H1 (cell line): Measurements from ENCODE around the gene ENDOG. TPM values are rescaled to one million over a fixed set of nuclear protein-coding genes. Genes with fewer than 3 reads are reported as not detected.
A peak's percentile ranks its signal among the peaks of the same experiment; 100 is the strongest.

ENCODE experiments used
- CTCF ChIA-PET: fragments of 300-600 bp; sonication (Branson Sonifier 250); formaldehyde crosslinking; loops from one replicate; lab custom pipeline; 2021; ENCODE audit not compliant: partially characterized antibody; lab: Charles Lee
- POLR2A ChIA-PET: fragments of 300-600 bp; sonication (Branson Sonifier 250); formaldehyde crosslinking; loops from one replicate; lab custom pipeline; 2021; ENCODE audit warnings: inconsistent platforms; ENCODE audit not compliant: partially characterized antibody; lab: Charles Lee
- DNase-seq, 2 experiments: peaks; one replicate each; pipeline versions ENCODE4 v3.0.0 to v3.0.0-alpha.2; 2010 to 2022; ENCODE audit warnings: low spot score in 2 of 2, low read depth in 1 of 2, mixed read lengths in 1 of 2
- FAIRE-seq: peaks from 2 replicates; lab custom pipeline; 2011; peaks lifted over from hg19 to GRCh38; lab: Jason Lieb, UNC
- H2AFZ ChIP-seq: 2 replicates; pipeline ENCODE4 v1.8.1; 2012; ENCODE audit warnings: low read length, inconsistent platforms
- H2AK5ac ChIP-seq: 2 replicates; pipeline ENCODE4 v1.6.1; 2013; ENCODE audit warnings: low read depth, low read length
- H2BK120ac ChIP-seq: replicated peaks from 2 replicates; pipeline ENCODE3; 2013; ENCODE audit warnings: low read depth, low read length, inconsistent platforms
- H2BK12ac ChIP-seq: 2 replicates; pipeline ENCODE4 v1.6.1; 2013; ENCODE audit warnings: low read depth, low read length
- H2BK15ac ChIP-seq: 2 replicates; pipeline ENCODE4 v1.6.1; 2013; ENCODE audit warnings: low read length
- H2BK20ac ChIP-seq: 2 replicates; pipeline ENCODE4 v1.6.1; 2013; ENCODE audit warnings: low read length
- H2BK5ac ChIP-seq: 2 replicates; pipeline ENCODE4 v1.6.1; 2013; ENCODE audit warnings: low read depth, low read length
- H3K14ac ChIP-seq: 2 replicates; pipeline ENCODE4 v1.6.1; 2013; ENCODE audit warnings: inconsistent platforms; ENCODE audit not compliant: insufficient read length
- H3K18ac ChIP-seq: 2 replicates; pipeline ENCODE4 v1.6.1; 2013; ENCODE audit warnings: low read length; ENCODE audit errors: extremely low read depth
- H3K23ac ChIP-seq: 2 replicates; pipeline ENCODE4 v1.6.1; 2013; ENCODE audit warnings: inconsistent platforms; ENCODE audit not compliant: insufficient read length
- H3K23me2 ChIP-seq: 2 replicates; pipeline ENCODE4 v1.6.1; 2013; ENCODE audit warnings: low read depth, low read length
- H3K27ac ChIP-seq: 2 replicates; pipeline ENCODE4 v1.6.1; 2011; ENCODE audit warnings: low read depth, low read length, inconsistent platforms
- H3K27me3 ChIP-seq, 4 experiments: replicated peaks in 1 of 4; 1 replicate in 1 of 4; 2 replicates in 3 of 4; pipeline versions ENCODE4 v1.6.1 to v1.8.1; 2011 to 2013; ENCODE audit warnings: low read length in 3 of 4, mild to moderate bottlenecking in 3 of 4, inconsistent platforms in 2 of 4, mixed read lengths in 2 of 4, moderate library complexity in 1 of 4; ENCODE audit not compliant: control insufficient read depth in 3 of 4, insufficient read depth in 3 of 4; ENCODE audit errors: extremely low read depth in 1 of 4
- H3K36me3 ChIP-seq, 4 experiments: 2 replicates each; pipeline versions ENCODE4 v1.6.1 to v1.8.1; 2011 to 2013; ENCODE audit warnings: mild to moderate bottlenecking in 4 of 4, low read length in 3 of 4, moderate library complexity in 2 of 4, control low read depth in 1 of 4, inconsistent platforms in 1 of 4; ENCODE audit not compliant: insufficient read depth in 4 of 4, control insufficient read depth in 2 of 4
- H3K4ac ChIP-seq: replicated peaks from 2 replicates; pipeline ENCODE3; 2013; ENCODE audit warnings: low read length, low read depth, mixed read lengths, inconsistent platforms; ENCODE audit not compliant: insufficient read length
- H3K4me1 ChIP-seq, 4 experiments: replicated peaks in 1 of 4; 1 replicate in 1 of 4; 2 replicates in 3 of 4; pipeline versions ENCODE4 v1.6.1 to v1.8.1; 2011 to 2013; ENCODE audit warnings: low read length in 3 of 4, inconsistent platforms in 2 of 4, mixed read lengths in 1 of 4; ENCODE audit not compliant: insufficient read depth in 4 of 4, control insufficient read depth in 3 of 4
- H3K4me2 ChIP-seq, 2 experiments: 2 replicates each; pipeline versions ENCODE4 v1.6.1 to v1.8.1; 2011 to 2013; ENCODE audit warnings: low read depth in 2 of 2, low read length in 2 of 2, control low read depth in 1 of 2, inconsistent platforms in 1 of 2, mild to moderate bottlenecking in 1 of 2; ENCODE audit not compliant: insufficient read depth in 1 of 2
- H3K4me3 ChIP-seq, 4 experiments: fragments of 200-600, 300-600 bp in 1 of 4; sonication (generic), shearing (Covaris generic), sonication (Bioruptor Twin) in 1 of 4; 2 replicates each; pipeline versions ENCODE4 v1.5.1 to v1.8.1; 2011 to 2016; ENCODE audit warnings: low read length in 4 of 4, low read depth in 3 of 4, control low read depth in 2 of 4, inconsistent platforms in 2 of 4, mild to moderate bottlenecking in 2 of 4, mixed read lengths in 1 of 4, moderate library complexity in 1 of 4; ENCODE audit not compliant: insufficient read depth in 2 of 4; ENCODE audit errors: extremely low read depth in 1 of 4
- H3K56ac ChIP-seq: replicated peaks from 2 replicates; pipeline ENCODE3; 2013; ENCODE audit warnings: low read depth, mild to moderate bottlenecking, mixed read lengths, low read length, inconsistent platforms; ENCODE audit not compliant: insufficient read length
- H3K79me1 ChIP-seq: 2 replicates; pipeline ENCODE4 v1.6.1; 2013; ENCODE audit warnings: low read depth, low read length, control low read depth
- H3K79me2 ChIP-seq, 2 experiments: 2 replicates each; pipeline versions ENCODE4 v1.6.1 to v1.8.1; 2012 to 2013; ENCODE audit warnings: low read length in 2 of 2, mild to moderate bottlenecking in 2 of 2, inconsistent platforms in 1 of 2; ENCODE audit not compliant: insufficient read depth in 2 of 2, control insufficient read depth in 1 of 2
- H3K9ac ChIP-seq, 4 experiments: replicated peaks in 1 of 4; 1 replicate in 1 of 4; 2 replicates in 3 of 4; pipeline versions ENCODE4 v1.6.1 to v1.8.1; 2011 to 2013; ENCODE audit warnings: low read depth in 3 of 4, low read length in 3 of 4, control low read depth in 2 of 4, mild to moderate bottlenecking in 2 of 4, moderate library complexity in 2 of 4, inconsistent platforms in 1 of 4; ENCODE audit errors: extremely low read depth in 1 of 4
- H3K9me3 ChIP-seq, 2 experiments: 2 replicates each; pipeline versions ENCODE4 v1.6.1 to v1.8.1; 2012 to 2013; ENCODE audit warnings: mild to moderate bottlenecking in 2 of 2, moderate library complexity in 2 of 2, control low read depth in 1 of 2, inconsistent platforms in 1 of 2, low read depth in 1 of 2, low read length in 1 of 2, mixed read lengths in 1 of 2; ENCODE audit not compliant: insufficient read depth in 2 of 2
- H4K20me1 ChIP-seq, 2 experiments: replicated peaks in 1 of 2; 2 replicates each; pipeline versions ENCODE3 to v1.8.1; 2011 to 2013; ENCODE audit warnings: inconsistent platforms in 2 of 2, low read length in 2 of 2, mild to moderate bottlenecking in 1 of 2; ENCODE audit not compliant: insufficient read depth in 2 of 2, control insufficient read depth in 1 of 2
- H4K5ac ChIP-seq: 2 replicates; pipeline ENCODE4 v1.6.1; 2013; ENCODE audit warnings: low read length, low read depth, mixed read lengths, inconsistent platforms; ENCODE audit not compliant: insufficient read length
- H4K8ac ChIP-seq: 2 replicates; pipeline ENCODE4 v1.8.0; 2013; ENCODE audit warnings: mild to moderate bottlenecking, moderate library complexity, low read length, inconsistent platforms; ENCODE audit not compliant: insufficient read depth; ENCODE audit errors: extremely low read depth
- H4K91ac ChIP-seq: replicated peaks from 2 replicates; pipeline ENCODE3; 2013; ENCODE audit warnings: low read length, mixed read lengths, inconsistent platforms; ENCODE audit not compliant: insufficient read length
- CBX5 ChIP-seq: fragments of 300-800, 300-1000 bp; sonication (generic); IDR thresholded peaks from 2 replicates; pipeline ENCODE4 v1.7.1; 2016; ENCODE audit warnings: antibody characterized with exemption, low read length, low read depth
- CTCF ChIP-seq, 3 experiments: IDR thresholded peaks; 1 replicate in 2 of 3; 2 replicates in 1 of 3; pipeline versions ENCODE4 v1.5.1 to v1.6.1; 2011; ENCODE audit warnings: low read length in 3 of 3, mild to moderate bottlenecking in 3 of 3, inconsistent platforms in 2 of 3, low read depth in 1 of 3, moderate library complexity in 1 of 3; ENCODE audit not compliant: insufficient read depth in 1 of 3; ENCODE audit errors: control extremely low read depth in 1 of 3
- MAFK ChIP-seq: IDR thresholded peaks from 2 replicates; pipeline ENCODE4 v1.6.1; 2012; ENCODE audit warnings: low read depth, mild to moderate bottlenecking, improper control_type of control experiment, low read length
- RAD21 ChIP-seq, 2 experiments: IDR thresholded peaks in 1 of 2; conservative IDR thresholded peaks in 1 of 2; 2 replicates each; pipeline ENCODE4 v1.6.1; 2011; ENCODE audit warnings: low read depth in 2 of 2, low read length in 2 of 2, improper control_type of control experiment in 1 of 2, inconsistent platforms in 1 of 2, mild to moderate bottlenecking in 1 of 2, moderate library complexity in 1 of 2
- SIN3A ChIP-seq, 2 experiments: IDR thresholded peaks in 1 of 2; conservative IDR thresholded peaks in 1 of 2; 2 replicates each; pipeline ENCODE4 v1.6.1; 2011 to 2012; ENCODE audit warnings: low read length in 2 of 2, improper control_type of control experiment in 1 of 2, low read depth in 1 of 2, mild to moderate bottlenecking in 1 of 2
- SP2 ChIP-seq: IDR thresholded peaks from 2 replicates; pipeline ENCODE4 v1.6.1; 2012; ENCODE audit warnings: mild to moderate bottlenecking, low read length, inconsistent platforms
- WGBS, 2 experiments: shearing (Covaris generic) in 1 of 2; methylation state at CpG; one replicate each; pipeline versions ENCODE4 v1.1.6 to v1.1.7; 2013 to 2015; ENCODE audit warnings: low lambda C conversion rate in 2 of 2, mixed read lengths in 2 of 2, inconsistent platforms in 1 of 2, low coverage in 1 of 2, missing lambda C conversion rate in 1 of 2; ENCODE audit not compliant: insufficient replicate concordance in 2 of 2, insufficient coverage in 1 of 2, insufficient read length in 1 of 2; ENCODE audit errors: extremely low coverage in 1 of 2, missing lambda C conversion rate in 1 of 2; 5-methylcytosine and 5-hydroxymethylcytosine counted together
- polyA plus RNA-seq, 7 experiments: library from polyadenylated mRNA; depleted of rRNA in 3 of 7; stranded (reverse) in 5 of 7; unstranded in 2 of 7; fragments of >200 nt in 5 of 7; fragments of 200-250 nt in 2 of 7; gene quantifications; 1 replicate in 5 of 7; 2 replicates in 1 of 7; 4 replicates in 1 of 7; pipeline versions ENCODE4 v1.2.1 to v1.2.3, GENCODE V29; 2011 to 2013; ENCODE audit warnings: missing spikeins in 2 of 7, mixed read lengths in 2 of 7
- total RNA-seq: library from RNA; stranded (reverse); fragmentation: NEBNext Ultra II Directional; extraction: Animal tissue kit (Norgen Biotek cat#: 25700); gene quantifications from 2 replicates; pipeline ENCODE4 v1.2.1, GENCODE V29; 2021

The ENDOG gene
- total and polyA plus RNA-seq, 2 of the 8 experiments (the other 6 are each of a cell fraction or from before 2014, with no cell fraction given) = 17.5 to 23.4 TPM

GRCh38 chr9:128825923-128826700 lies 7.8 kb downstream of the ENDOG start:
- Histone ChIP-seq H3K9me3 (no peaks in the 10 kb centered on the region), H2AFZ (no peak overlapping the region), H3K4ac (no peak overlapping the region), H3K9ac (no peak overlapping the region), H2BK12ac (no peak overlapping the region), H3K14ac (no peak overlapping the region), H3K27ac (no peak overlapping the region), H4K8ac (no peak overlapping the region), H3K79me1 (no peaks in the 10 kb centered on the region; the same call in 1 of the 2 replicates), H4K5ac (no peak overlapping the region), H2BK120ac (no peak overlapping the region), H4K20me1 (peaks cover 3 to 14% of the 10 kb centered on the region in 2 experiments), H3K36me3 (peaks cover 28 to 62% (median 54%) of the 10 kb centered on the region in 4 experiments), H3K56ac (no peak overlapping the region), H3K23me2 (peaks cover 5% of the 10 kb centered on the region; the same call in 1 of the 2 replicates), H3K18ac (no peak overlapping the region), H2BK5ac (no peak overlapping the region), H3K27me3 (no peaks in the 10 kb centered on the region), H3K23ac (no peak overlapping the region), H3K4me2 (no peak overlapping the region), H2BK20ac (no peak overlapping the region), H3K79me2 (peaks cover 0 to 9% of the 10 kb centered on the region in 2 experiments; a peak in 1 of 4 replicates), H2AK5ac (no peak overlapping the region), H4K91ac (no peak overlapping the region), H3K4me1 (peaks cover 0 to 3% (median 0%) of the 10 kb centered on the region in 4 experiments; a peak in 1 of 7 replicates), H2BK15ac (no peak overlapping the region), H3K4me3 (no peak overlapping the region)
- ChIA-PET CTCF (interaction anchor here (0.8 to 2.2 kb wide), 8 partner anchors 8 to 97 kb away, joined by 3 to 12 read pairs (median 4); partner anchors contain the start of gene ENDOG), POLR2A (interaction anchor here (0.6 to 3.2 kb wide), 7 partner anchors 8 to 180 kb away, joined by 3 to 13 read pairs (median 4); partner anchors contain the start of genes ENDOG and ZDHHC12)
- FAIRE-seq = no peak
- WGBS, 2 experiments = 93% methylated on average over 22 of the region's 22 CpGs; no CpG with 5 or more reads in 1 of the 2 experiments
- no peak for DNase-seq
- TF ChIP-seq RAD21 (IDR thresholded peaks at IDR 0.05 in 1 of 2, conservative IDR thresholded peaks at IDR 0.05 in 1 of 2; ENCODE audit: low read depth in 2 of 2, low read length in 2 of 2) (0 out of 4 replicates have a peak, but pooled peaks of 1 of the 2 experiments have one; percentile 8), CBX5 (no peak), SP2 (no peak), CTCF (IDR thresholded peaks at IDR 0.05; ENCODE audit: control extremely low read depth in 1 of 3, insufficient read depth in 1 of 3, low read depth in 1 of 3, low read length in 3 of 3) (peak in 2 of 3 experiments; percentile 9 to 22; a peak in 2 of 4 replicates), SIN3A (conservative IDR thresholded peaks at IDR 0.05 in 1 of 2, IDR thresholded peaks at IDR 0.05 in 1 of 2; ENCODE audit: low read depth in 1 of 2, low read length in 2 of 2) (0 out of 4 replicates have a peak, but pooled peaks of 1 of the 2 experiments have one; percentile 26), MAFK (peak; percentile 23; the same call in 1 of the 2 replicates)
